ENCODE measurements around the gene OPN4. TPM values are rescaled to one million over a fixed set of nuclear protein-coding genes. Genes with fewer than 3 reads are reported as not detected.
A peak's percentile ranks its signal among the peaks of the same experiment; 100 is the strongest.

OPN4 gene
- total RNA-seq, 1 donor from 2014 or later, result not detected

GRCh38 chr10:86712317-86712707 is 58.0 kb downstream of the OPN4 start:
- H3K4me1 Mint-ChIP-seq (ENCODE audit: low read depth, unreplicated experiment), result peaks cover 1% of the 10 kb centered on the region
- peak overlapping the region; percentile 81 for H3K4me3 Mint-ChIP-seq (ENCODE audit: unreplicated experiment)
- TF ChIP-seq CTCF (IDR thresholded peaks at IDR 0.05; ENCODE audit: partially characterized antibody, unreplicated experiment), result no peak
- no peaks in the 10 kb centered on the region for H3K36me3 Mint-ChIP-seq (ENCODE audit: unreplicated experiment)
- peak overlapping the region; percentile 59 for H3K27ac Mint-ChIP-seq (ENCODE audit: unreplicated experiment)
- H3K27me3 Mint-ChIP-seq (ENCODE audit: unreplicated experiment), result peaks cover 4% of the 10 kb centered on the region
- no peak for DNase-seq
- peaks cover 13% of the 10 kb centered on the region for H3K9me3 Mint-ChIP-seq (ENCODE audit: unreplicated experiment)

- Mint-ChIP-seq H3K4me3 (ENCODE audit: unreplicated experiment) (no peak overlapping the region), H3K27ac (ENCODE audit: unreplicated experiment) (no peak overlapping the region), H3K9me3 (ENCODE audit: unreplicated experiment) (peaks cover 7% of the 10 kb centered on the region), H3K4me1 (ENCODE audit: low read depth, unreplicated experiment) (no peaks in the 10 kb centered on the region), H3K27me3 (ENCODE audit: unreplicated experiment) (peaks cover 4% of the 10 kb centered on the region), H3K36me3 (ENCODE audit: unreplicated experiment) (no peaks in the 10 kb centered on the region)
- no peak for TF ChIP-seq CTCF (IDR thresholded peaks at IDR 0.05; ENCODE audit: partially characterized antibody, unreplicated experiment)
- DNase-seq, result no peak
Measured at GRCh38 chr10:86715156-86715795, 60.9 kb downstream of the OPN4 start.

- Mint-ChIP-seq H3K27me3 (ENCODE audit: unreplicated experiment) (peaks cover 2% of the 10 kb centered on the region), H3K4me3 (ENCODE audit: unreplicated experiment) (no peak overlapping the region), H3K4me1 (ENCODE audit: low read depth, unreplicated experiment) (no peaks in the 10 kb centered on the region), H3K9me3 (ENCODE audit: unreplicated experiment) (peaks cover 3% of the 10 kb centered on the region), H3K36me3 (ENCODE audit: unreplicated experiment) (no peaks in the 10 kb centered on the region), H3K27ac (ENCODE audit: unreplicated experiment) (no peak overlapping the region)
- no peak for TF ChIP-seq CTCF (IDR thresholded peaks at IDR 0.05; ENCODE audit: partially characterized antibody, unreplicated experiment)
- no peak for DNase-seq
Measured at GRCh38 chr10:86715836-86716235, 61.5 kb downstream of the OPN4 start.

Other genes with a start within 250 kb of the OPN4 start
- 33.4 TPM for gene WAPL, start 132.8 kb upstream of the OPN4 start, total RNA-seq (ENCODE audit: unreplicated experiment)
- 92.0 TPM for gene LDB3, start 14.0 kb downstream of the OPN4 start, total RNA-seq (ENCODE audit: unreplicated experiment)
- 27.7 TPM for gene BMPR1A, start 102.1 kb downstream of the OPN4 start, total RNA-seq (ENCODE audit: unreplicated experiment)

Measured in glutamatergic neuron (in vitro differentiated cells).